PFSK-1 (cell line): Measurements from ENCODE around the gene RYK.

Experiments
- FOXP2 ChIP-seq: optimal IDR thresholded peaks from 2 replicates; pipeline ENCODE3; 2011; ENCODE audit warnings: borderline replicate concordance, control low read depth, inconsistent platforms; ENCODE audit not compliant: insufficient read depth; ENCODE audit errors: extremely low read length, extremely low read depth
- POLR2AphosphoS5 ChIP-seq: IDR thresholded peaks from 2 replicates; pipeline ENCODE4 v1.6.1; 2012; ENCODE audit warnings: low read depth, mild to moderate bottlenecking, control low read depth, low read length, moderate library complexity
- REST ChIP-seq, 2 experiments: IDR thresholded peaks; 2 replicates each; pipeline versions ENCODE4 v1.6.1 to v1.8.0; 2011 to 2012; ENCODE audit warnings: low read depth in 2 of 2, low read length in 2 of 2, control low read depth in 1 of 2, inconsistent platforms in 1 of 2, mild to moderate bottlenecking in 1 of 2, moderate library complexity in 1 of 2; ENCODE audit not compliant: insufficient read depth in 1 of 2

- TF ChIP-seq REST (IDR thresholded peaks at IDR 0.05; ENCODE audit: insufficient read depth in 1 of 2, low read depth in 2 of 2, low read length in 2 of 2) (no peak), FOXP2 (no peak), POLR2AphosphoS5 (no peak)
Observed at GRCh38 chr3:134194247-134194646, 56.4 kb downstream of the RYK start.
